Measurements from ENCODE around the gene ZFC3H1.

Gene ZFC3H1

DNA sequence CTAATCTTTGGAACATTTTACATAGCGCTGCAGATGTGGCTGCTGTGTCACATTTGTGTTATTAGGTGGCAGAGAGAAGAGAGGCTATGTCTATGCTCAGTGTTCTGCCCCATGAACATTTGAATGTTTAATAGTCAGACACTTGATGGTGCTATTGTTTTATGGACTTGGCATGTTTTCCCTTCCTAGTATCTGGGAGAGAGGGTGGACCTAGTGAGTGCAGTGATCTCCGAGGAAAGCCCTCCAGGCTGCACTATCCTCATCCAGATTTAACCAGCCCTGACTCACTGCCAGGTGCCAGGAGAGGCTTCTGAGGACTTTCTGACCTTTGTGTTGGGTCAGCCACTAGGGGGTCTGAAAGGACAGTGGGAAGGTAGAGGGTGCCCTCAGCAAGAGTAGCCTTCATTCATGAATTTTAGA lies 24.3 kb downstream of the ZFC3H1 start:
- no peak; the same call in 1 of the 2 replicates for TF ChIP-seq CTCF (conservative IDR thresholded peaks at IDR 0.05; ENCODE audit: low read depth, low read length)
- Histone ChIP-seq H4K20me1 (ENCODE audit: insufficient read depth) (no peaks in the 10 kb centered on the region), H3K79me2 (ENCODE audit: insufficient read depth, low read depth) (no peaks in the 10 kb centered on the region), H3K4me3 (IDR thresholded peaks at IDR 0.05; ENCODE audit: insufficient read depth, low read depth, low read length) (no peak overlapping the region), H3K9ac (no peak overlapping the region), H2AFZ (ENCODE audit: low read depth) (no peak overlapping the region), H3K27ac (no peak overlapping the region; the same call in 1 of the 2 replicates), H3K36me3 (ENCODE audit: insufficient read depth) (peaks cover 36% of the 10 kb centered on the region; the same call in 1 of the 2 replicates), H3K4me2 (no peak overlapping the region), H3K27me3 (ENCODE audit: insufficient read depth, low read depth) (no peaks in the 10 kb centered on the region), H3K4me1 (ENCODE audit: low read depth, poor library complexity, severe bottlenecking) (peaks cover 18% of the 10 kb centered on the region)

DNA sequence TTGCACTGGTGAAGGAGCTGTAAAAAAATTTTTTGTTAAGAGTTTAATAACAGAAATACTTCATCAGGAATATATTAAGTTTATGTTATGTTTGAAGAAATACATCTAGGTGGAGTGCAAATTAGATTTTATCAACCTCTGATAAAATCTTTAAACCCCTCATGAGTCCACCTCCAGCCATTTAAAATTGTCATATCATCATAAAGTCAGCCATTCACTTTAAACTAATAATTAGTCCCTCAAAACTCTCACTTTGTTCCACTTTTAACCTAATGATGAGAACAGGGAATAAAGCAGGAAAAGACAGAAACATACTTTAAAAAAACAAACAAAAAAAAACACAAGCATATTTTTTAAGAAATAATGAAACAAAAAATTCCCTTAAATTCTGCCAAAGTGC lies 25.1 kb downstream of the ZFC3H1 start:
- H3K4me3 ChIP-seq (IDR thresholded peaks at IDR 0.05; ENCODE audit: insufficient read depth, low read depth, low read length): no peak overlapping the region
- H3K27ac ChIP-seq: no peak overlapping the region; the same call in 1 of the 2 replicates
- no peaks in the 10 kb centered on the region for H3K79me2 ChIP-seq (ENCODE audit: insufficient read depth, low read depth)
- no peaks in the 10 kb centered on the region for H3K27me3 ChIP-seq (ENCODE audit: insufficient read depth, low read depth)
- H3K36me3 ChIP-seq (ENCODE audit: insufficient read depth): peaks cover 34% of the 10 kb centered on the region; the same call in 1 of the 2 replicates
- peaks cover 18% of the 10 kb centered on the region for H3K4me1 ChIP-seq (ENCODE audit: low read depth, poor library complexity, severe bottlenecking)
- H3K4me2 ChIP-seq: no peak overlapping the region
- H2AFZ ChIP-seq (ENCODE audit: low read depth): no peak overlapping the region
- no peaks in the 10 kb centered on the region for H4K20me1 ChIP-seq (ENCODE audit: insufficient read depth)
- H3K9ac ChIP-seq: no peak overlapping the region
- no peak for TF ChIP-seq CTCF (conservative IDR thresholded peaks at IDR 0.05; ENCODE audit: low read depth, low read length)

- Histone ChIP-seq H4K20me1 (ENCODE audit: insufficient read depth) (no peaks in the 10 kb centered on the region), H3K27me3 (ENCODE audit: insufficient read depth, low read depth) (no peaks in the 10 kb centered on the region), H3K79me2 (ENCODE audit: insufficient read depth, low read depth) (no peaks in the 10 kb centered on the region), H2AFZ (ENCODE audit: low read depth) (no peak overlapping the region), H3K4me3 (IDR thresholded peaks at IDR 0.05; ENCODE audit: insufficient read depth, low read depth, low read length) (no peak overlapping the region), H3K9ac (no peak overlapping the region), H3K27ac (no peak overlapping the region), H3K36me3 (ENCODE audit: insufficient read depth) (peaks cover 41% of the 10 kb centered on the region; the same call in 1 of the 2 replicates), H3K4me2 (no peak overlapping the region), H3K4me1 (ENCODE audit: low read depth, poor library complexity, severe bottlenecking) (peaks cover 8% of the 10 kb centered on the region)
- peak; percentile 97 for TF ChIP-seq CTCF (conservative IDR thresholded peaks at IDR 0.05; ENCODE audit: low read depth, low read length)
These were observed 26.9 kb downstream of the ZFC3H1 start for GRCh38 chr12:71636704-71637115.

GRCh38 chr12:71627438-71628002 lies 36.1 kb downstream of the ZFC3H1 start:
- Histone ChIP-seq H4K20me1 (ENCODE audit: insufficient read depth) (no peaks in the 10 kb centered on the region), H3K27me3 (ENCODE audit: insufficient read depth, low read depth) (no peaks in the 10 kb centered on the region), H3K79me2 (ENCODE audit: insufficient read depth, low read depth) (no peaks in the 10 kb centered on the region), H3K4me3 (IDR thresholded peaks at IDR 0.05; ENCODE audit: insufficient read depth, low read depth, low read length) (no peak overlapping the region), H3K27ac (no peak overlapping the region), H3K4me2 (no peak overlapping the region), H3K4me1 (ENCODE audit: low read depth, poor library complexity, severe bottlenecking) (peaks cover 22% of the 10 kb centered on the region), H2AFZ (ENCODE audit: low read depth) (no peak overlapping the region), H3K36me3 (ENCODE audit: insufficient read depth) (peaks cover 27% of the 10 kb centered on the region; the same call in 1 of the 2 replicates), H3K9ac (no peak overlapping the region)
- no peak for TF ChIP-seq CTCF (conservative IDR thresholded peaks at IDR 0.05; ENCODE audit: low read depth, low read length)

All from KMS-11 (cell line).